Measurements from ENCODE around the gene USP53. TPM values are rescaled to one million over a fixed set of nuclear protein-coding genes. Genes with fewer than 3 reads are reported as not detected.

USP53 gene
- total and polyA plus RNA-seq, 9 of the 15 experiments (the other 6 are each of a cell fraction or from before 2014, with no cell fraction given): 2.9 to 9.6 (median 8.3) TPM

DNA sequence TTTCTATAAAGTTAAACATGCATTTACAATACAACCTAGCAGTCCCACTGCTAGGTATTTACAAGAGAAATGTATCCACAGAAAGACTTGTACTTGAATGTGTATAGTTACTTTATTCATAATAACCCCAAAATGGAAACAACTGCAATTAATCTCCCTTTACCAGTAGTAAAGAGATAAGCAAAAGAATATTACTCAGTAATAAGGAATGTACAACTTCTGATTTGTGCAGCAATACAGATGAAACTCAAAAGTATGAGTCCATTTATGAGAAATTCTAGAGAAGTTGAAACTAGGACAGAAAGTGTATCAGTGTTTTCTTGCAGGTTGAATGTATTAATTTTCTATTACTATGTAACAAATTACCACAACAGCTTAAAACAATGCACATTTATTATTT lies 15.2 kb downstream of the USP53 start:
- H3K9me3 ChIP-seq (replicated peaks; ENCODE audit: control insufficient read depth, insufficient read depth, low read depth, low read length): no peaks in the 10 kb centered on the region
- CTCF ChIA-PET (ENCODE audit: low intra/inter-chr PET ratio): no interaction called here

More for the DNA sequence above, 15.2 kb downstream of the USP53 start:
- in situ Hi-C loops (cut with MboI): no loop called here
- POLR2A ChIA-PET: interaction anchor here (0.7 kb wide), 1 partner anchor 15 kb away, joined by 3 read pairs; the partner anchor contains the start of gene USP53
- Histone ChIP-seq H3K9me1 (ENCODE audit: control insufficient read depth, insufficient read depth, low read length) (no peaks in the 10 kb centered on the region), H3K27ac (ENCODE audit: extremely low read depth, low read depth, low read length) (no peak overlapping the region), H3K27me3 (ENCODE audit: control insufficient read depth in 2 of 2, insufficient read depth in 2 of 2, low read length in 2 of 2) (no peaks in the 10 kb centered on the region), H3K9ac (ENCODE audit: insufficient read depth in 1 of 2, low read depth in 2 of 2, low read length in 2 of 2) (no peak overlapping the region), H2AFZ (ENCODE audit: low read depth, low read length) (no peak overlapping the region), H3K36me3 (ENCODE audit: control insufficient read depth, insufficient read depth, low read length) (no peaks in the 10 kb centered on the region; the same call in 2 of the 3 replicates), H3K4me2 (ENCODE audit: insufficient read depth, low read length) (no peak overlapping the region), H3K4me1 (replicated peaks in 1 of 2; ENCODE audit: control insufficient read depth in 2 of 2, insufficient read depth in 2 of 2, low read length in 2 of 2) (peaks cover 0 to 2% of the 10 kb centered on the region in 2 experiments; a peak in 1 of 5 replicates), H3K79me2 (ENCODE audit: control insufficient read depth, insufficient read depth, low read length) (no peaks in the 10 kb centered on the region), H4K20me1 (replicated peaks; ENCODE audit: control insufficient read depth, insufficient read depth, low read length) (no peaks in the 10 kb centered on the region), H3K4me3 (no peak overlapping the region)
- DNase-seq (ENCODE audit: extremely low read depth in 1 of 4, low spot score in 3 of 4) (no peak), ATAC-seq (no peak), FAIRE-seq (no peak)
- no peak for TF ChIP-seq MIER1 (IDR thresholded peaks at IDR 0.05; ENCODE audit: low read depth)
- TF ChIP-seq HDAC3 (IDR thresholded peaks at IDR 0.05; ENCODE audit: borderline replicate concordance, partially characterized antibody): no peak
- TF ChIP-seq, protein P1, sequence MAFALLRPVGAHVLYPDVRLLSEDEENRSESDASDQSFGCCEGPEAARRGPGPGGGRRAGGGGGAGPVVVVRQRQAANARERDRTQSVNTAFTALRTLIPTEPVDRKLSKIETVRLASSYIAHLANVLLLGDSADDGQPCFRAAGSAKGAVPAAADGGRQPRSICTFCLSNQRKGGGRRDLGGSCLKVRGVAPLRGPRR (CRISPR knock-in tag; IDR thresholded peaks at IDR 0.05): no peak
- TF ChIP-seq, protein P2, sequence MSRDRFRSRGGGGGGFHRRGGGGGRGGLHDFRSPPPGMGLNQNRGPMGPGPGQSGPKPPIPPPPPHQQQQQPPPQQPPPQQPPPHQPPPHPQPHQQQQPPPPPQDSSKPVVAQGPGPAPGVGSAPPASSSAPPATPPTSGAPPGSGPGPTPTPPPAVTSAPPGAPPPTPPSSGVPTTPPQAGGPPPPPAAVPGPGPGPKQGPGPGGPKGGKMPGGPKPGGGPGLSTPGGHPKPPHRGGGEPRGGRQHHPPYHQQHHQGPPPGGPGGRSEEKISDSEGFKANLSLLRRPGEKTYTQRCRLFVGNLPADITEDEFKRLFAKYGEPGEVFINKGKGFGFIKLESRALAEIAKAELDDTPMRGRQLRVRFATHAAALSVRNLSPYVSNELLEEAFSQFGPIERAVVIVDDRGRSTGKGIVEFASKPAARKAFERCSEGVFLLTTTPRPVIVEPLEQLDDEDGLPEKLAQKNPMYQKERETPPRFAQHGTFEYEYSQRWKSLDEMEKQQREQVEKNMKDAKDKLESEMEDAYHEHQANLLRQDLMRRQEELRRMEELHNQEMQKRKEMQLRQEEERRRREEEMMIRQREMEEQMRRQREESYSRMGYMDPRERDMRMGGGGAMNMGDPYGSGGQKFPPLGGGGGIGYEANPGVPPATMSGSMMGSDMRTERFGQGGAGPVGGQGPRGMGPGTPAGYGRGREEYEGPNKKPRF (IDR thresholded peaks at IDR 0.05; ENCODE audit: low read depth, low read length): no peak
- TF ChIP-seq HOXB6 (CRISPR knock-in tag; IDR thresholded peaks at IDR 0.05; ENCODE audit: borderline replicate concordance): no peak
- no peak for TF ChIP-seq KDM5B (IDR thresholded peaks at IDR 0.05; ENCODE audit: insufficient replicate concordance, low read depth, low read length)
- no peak for TF ChIP-seq FUS (optimal IDR thresholded peaks at IDR 0.05; ENCODE audit: low read depth, low read length)
- TF ChIP-seq MTA1 (IDR thresholded peaks at IDR 0.05; ENCODE audit: borderline replicate concordance): no peak
- TF ChIP-seq, protein P3, sequence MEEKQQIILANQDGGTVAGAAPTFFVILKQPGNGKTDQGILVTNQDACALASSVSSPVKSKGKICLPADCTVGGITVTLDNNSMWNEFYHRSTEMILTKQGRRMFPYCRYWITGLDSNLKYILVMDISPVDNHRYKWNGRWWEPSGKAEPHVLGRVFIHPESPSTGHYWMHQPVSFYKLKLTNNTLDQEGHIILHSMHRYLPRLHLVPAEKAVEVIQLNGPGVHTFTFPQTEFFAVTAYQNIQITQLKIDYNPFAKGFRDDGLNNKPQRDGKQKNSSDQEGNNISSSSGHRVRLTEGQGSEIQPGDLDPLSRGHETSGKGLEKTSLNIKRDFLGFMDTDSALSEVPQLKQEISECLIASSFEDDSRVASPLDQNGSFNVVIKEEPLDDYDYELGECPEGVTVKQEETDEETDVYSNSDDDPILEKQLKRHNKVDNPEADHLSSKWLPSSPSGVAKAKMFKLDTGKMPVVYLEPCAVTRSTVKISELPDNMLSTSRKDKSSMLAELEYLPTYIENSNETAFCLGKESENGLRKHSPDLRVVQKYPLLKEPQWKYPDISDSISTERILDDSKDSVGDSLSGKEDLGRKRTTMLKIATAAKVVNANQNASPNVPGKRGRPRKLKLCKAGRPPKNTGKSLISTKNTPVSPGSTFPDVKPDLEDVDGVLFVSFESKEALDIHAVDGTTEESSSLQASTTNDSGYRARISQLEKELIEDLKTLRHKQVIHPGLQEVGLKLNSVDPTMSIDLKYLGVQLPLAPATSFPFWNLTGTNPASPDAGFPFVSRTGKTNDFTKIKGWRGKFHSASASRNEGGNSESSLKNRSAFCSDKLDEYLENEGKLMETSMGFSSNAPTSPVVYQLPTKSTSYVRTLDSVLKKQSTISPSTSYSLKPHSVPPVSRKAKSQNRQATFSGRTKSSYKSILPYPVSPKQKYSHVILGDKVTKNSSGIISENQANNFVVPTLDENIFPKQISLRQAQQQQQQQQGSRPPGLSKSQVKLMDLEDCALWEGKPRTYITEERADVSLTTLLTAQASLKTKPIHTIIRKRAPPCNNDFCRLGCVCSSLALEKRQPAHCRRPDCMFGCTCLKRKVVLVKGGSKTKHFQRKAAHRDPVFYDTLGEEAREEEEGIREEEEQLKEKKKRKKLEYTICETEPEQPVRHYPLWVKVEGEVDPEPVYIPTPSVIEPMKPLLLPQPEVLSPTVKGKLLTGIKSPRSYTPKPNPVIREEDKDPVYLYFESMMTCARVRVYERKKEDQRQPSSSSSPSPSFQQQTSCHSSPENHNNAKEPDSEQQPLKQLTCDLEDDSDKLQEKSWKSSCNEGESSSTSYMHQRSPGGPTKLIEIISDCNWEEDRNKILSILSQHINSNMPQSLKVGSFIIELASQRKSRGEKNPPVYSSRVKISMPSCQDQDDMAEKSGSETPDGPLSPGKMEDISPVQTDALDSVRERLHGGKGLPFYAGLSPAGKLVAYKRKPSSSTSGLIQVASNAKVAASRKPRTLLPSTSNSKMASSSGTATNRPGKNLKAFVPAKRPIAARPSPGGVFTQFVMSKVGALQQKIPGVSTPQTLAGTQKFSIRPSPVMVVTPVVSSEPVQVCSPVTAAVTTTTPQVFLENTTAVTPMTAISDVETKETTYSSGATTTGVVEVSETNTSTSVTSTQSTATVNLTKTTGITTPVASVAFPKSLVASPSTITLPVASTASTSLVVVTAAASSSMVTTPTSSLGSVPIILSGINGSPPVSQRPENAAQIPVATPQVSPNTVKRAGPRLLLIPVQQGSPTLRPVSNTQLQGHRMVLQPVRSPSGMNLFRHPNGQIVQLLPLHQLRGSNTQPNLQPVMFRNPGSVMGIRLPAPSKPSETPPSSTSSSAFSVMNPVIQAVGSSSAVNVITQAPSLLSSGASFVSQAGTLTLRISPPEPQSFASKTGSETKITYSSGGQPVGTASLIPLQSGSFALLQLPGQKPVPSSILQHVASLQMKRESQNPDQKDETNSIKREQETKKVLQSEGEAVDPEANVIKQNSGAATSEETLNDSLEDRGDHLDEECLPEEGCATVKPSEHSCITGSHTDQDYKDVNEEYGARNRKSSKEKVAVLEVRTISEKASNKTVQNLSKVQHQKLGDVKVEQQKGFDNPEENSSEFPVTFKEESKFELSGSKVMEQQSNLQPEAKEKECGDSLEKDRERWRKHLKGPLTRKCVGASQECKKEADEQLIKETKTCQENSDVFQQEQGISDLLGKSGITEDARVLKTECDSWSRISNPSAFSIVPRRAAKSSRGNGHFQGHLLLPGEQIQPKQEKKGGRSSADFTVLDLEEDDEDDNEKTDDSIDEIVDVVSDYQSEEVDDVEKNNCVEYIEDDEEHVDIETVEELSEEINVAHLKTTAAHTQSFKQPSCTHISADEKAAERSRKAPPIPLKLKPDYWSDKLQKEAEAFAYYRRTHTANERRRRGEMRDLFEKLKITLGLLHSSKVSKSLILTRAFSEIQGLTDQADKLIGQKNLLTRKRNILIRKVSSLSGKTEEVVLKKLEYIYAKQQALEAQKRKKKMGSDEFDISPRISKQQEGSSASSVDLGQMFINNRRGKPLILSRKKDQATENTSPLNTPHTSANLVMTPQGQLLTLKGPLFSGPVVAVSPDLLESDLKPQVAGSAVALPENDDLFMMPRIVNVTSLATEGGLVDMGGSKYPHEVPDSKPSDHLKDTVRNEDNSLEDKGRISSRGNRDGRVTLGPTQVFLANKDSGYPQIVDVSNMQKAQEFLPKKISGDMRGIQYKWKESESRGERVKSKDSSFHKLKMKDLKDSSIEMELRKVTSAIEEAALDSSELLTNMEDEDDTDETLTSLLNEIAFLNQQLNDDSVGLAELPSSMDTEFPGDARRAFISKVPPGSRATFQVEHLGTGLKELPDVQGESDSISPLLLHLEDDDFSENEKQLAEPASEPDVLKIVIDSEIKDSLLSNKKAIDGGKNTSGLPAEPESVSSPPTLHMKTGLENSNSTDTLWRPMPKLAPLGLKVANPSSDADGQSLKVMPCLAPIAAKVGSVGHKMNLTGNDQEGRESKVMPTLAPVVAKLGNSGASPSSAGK (IDR thresholded peaks at IDR 0.05): no peak
- intact Hi-C loops (cut with micrococcal nuclease): no loop called here
- BruUV-seq (replicated peaks): no TSS peak
